SHP77 treated with DMSO at 0.1 percent for 48 hours (cell line): ENCODE results near the gene CEACAM20.
"Not testable (repeated sequence)": the region's sequence is repeated elsewhere in the genome, so short reads cannot be mapped to it uniquely, and the experiment has no call there.

Experiments used
- DNase-seq: peaks from one replicate; lab custom pipeline; 2025; lab: John Stamatoyannopoulos, UW

Gene CEACAM20

GRCh38 chr19:44476559-44477408 lies 52.7 kb downstream of the CEACAM20 start:
- DNase-seq = no peak

GRCh38 chr19:44468730-44469129 lies 60.7 kb downstream of the CEACAM20 start:
- DNase-seq = not testable (repeated sequence)

- DNase-seq = not testable (repeated sequence)
These were observed 66.7 kb downstream of the CEACAM20 start for GRCh38 chr19:44462600-44463286.
